Stimulated activated CD4-positive, alpha-beta T cell treated with anti-CD3 and anti-CD28 coated beads, Interleukin-2, amount 100 ng/mL, for 24 hours (primary cell): ENCODE results near the gene CBARP.

Experiments used
- DNase-seq, 2 donors: peaks; one replicate each; pipeline ENCODE4 v3.0.0-alpha.2; 2020

Gene CBARP

GRCh38 chr19:1236576-1236975, 1.2 kb downstream of the CBARP start:
- no peak for DNase-seq

DNA sequence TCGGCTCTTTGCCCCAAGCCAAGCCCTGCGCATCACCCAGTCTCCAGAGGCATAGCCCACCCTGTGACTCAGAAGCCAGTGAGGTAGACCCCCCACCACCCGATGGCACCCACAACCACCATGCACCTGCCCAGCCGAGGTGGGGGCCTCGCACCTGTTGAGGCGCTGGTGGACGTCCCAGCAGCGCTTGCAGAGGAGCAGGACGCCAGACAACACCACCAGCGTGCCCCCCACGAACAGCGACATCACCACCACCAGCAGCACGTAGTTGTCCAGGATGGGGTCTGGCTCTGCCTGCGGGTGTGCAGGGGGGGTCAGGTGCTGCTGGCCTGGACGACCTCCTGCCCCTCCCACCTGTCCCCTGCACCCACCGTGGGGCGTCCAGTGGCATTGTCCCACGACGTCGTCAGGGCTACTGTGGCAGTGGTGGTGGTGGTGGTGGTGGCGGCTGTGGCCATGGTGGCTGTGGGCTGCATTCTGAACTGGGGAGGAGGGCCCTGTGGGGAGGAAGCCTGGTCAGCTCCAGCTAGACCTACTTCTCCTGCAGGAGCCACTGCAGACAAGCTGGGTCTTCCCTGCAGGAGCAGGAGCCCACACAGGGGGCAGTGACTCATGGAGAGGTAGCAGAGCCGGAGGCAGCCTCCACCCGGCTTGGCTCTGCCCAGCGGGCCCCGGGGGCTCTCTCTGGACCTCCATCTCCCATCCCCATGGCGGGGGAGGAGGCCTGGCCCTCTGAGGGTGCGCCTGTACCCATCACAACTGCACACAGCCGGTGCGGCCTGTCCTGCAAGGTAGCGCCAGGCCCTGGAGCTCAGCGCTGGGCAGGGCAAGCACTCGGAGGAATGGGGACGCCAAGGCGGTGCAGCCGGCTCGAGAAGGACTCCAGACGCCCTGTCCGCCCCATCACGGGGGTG, 1.9 kb downstream of the CBARP start:
- no peak for DNase-seq

DNA sequence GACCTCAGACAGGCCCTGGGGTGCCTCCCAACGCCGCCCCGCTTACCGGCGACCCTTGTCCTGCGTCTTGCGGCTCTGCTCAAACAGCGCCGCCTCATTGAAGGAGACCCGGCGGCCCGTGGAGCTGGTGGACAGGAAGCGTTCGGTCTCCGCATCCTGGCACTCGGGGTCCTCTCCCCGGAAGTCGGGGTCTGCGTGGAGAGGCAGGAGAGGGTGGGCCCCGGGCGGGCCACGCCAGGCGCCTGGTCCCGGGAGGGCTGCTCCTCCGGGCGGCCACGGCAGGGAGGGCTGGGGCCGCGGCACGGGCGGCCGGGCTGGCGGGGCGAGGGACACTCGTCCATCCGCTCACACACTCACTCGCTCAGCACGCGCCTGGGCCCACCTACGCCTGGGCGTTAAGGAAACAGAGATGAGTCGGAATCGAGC, 2.8 kb downstream of the CBARP start:
- DNase-seq: no peak

- DNase-seq: no peak
Observed at GRCh38 chr19:1234051-1234954, 3.5 kb downstream of the CBARP start.

DNA sequence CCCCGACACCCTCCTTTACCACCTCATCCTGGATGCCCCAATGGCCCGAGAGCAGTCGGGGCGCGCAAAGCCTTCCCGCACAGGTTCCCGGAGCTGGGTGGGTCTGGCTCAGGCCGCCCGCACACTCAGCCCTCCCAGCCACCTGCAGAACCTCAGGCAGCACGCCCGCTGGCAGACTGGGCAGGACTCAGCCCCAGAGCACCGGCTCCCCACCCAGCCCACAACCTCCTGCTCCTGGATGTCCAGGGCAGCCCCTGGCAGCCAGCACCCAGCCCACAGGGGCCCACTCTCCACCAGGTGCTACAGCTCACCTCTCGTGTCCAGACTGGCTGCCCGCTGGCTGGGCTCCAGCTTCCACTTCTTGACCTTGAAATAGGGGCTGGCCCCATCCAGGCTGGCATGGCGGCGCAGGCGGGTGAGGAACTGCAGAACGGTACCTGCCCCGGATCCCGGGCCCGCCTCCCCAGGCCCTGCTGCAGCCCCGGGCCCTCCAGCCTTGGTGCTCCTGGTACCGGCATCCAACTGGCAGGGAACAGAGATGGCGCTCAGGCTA, 4.6 kb downstream of the CBARP start:
- DNase-seq: no peak

GRCh38 chr19:1232652-1233072, 5.1 kb downstream of the CBARP start:
- DNase-seq: no peak

DNA sequence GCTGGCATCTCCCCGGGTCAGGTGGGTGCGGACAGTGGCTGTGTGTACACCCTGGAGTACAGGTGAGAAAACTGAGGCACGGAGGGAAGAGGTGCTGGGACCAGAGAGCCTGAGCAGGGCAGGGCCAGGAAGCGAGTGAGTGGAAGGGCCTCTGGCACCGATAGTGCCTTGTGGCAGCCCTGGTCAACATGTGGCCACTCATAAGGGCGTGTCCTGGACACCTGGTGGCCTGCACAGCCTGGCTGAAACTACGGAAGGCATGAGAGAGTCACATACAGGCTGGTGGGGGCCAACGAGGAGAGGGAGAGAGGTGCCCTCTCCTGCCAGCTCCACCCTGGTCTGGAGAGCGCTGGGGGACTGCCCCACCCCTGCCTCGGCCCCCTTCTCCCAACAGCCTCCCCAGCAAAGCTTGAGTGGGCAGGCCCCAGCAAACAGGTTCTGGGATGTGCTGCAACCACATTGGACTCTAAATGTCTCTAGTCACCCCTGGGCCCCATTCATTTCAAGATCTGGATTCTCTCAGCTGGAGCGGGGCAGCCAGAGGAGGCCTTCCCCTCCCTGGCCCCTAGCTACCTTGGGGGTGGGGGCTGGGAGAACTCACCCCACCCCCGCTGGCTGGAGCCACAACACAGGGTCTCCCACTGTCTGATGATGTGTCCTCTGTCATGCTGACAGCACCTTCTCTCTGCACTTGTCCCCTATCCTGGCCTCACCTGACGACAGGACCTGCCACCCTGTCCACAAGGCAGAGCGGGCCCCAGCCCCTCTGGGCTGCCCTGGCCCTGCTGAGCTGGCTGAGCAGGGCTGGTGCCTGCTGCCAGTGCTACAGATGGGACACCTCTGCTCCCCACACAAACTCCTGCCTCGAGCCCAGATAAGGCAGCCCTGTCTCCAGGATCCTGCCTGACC, 5.8 kb downstream of the CBARP start:
- DNase-seq: no peak

GRCh38 chr19:1230783-1231489, 6.9 kb downstream of the CBARP start:
- DNase-seq: no peak

- DNase-seq: no peak
Observed at GRCh38 chr19:1229924-1230782, 7.7 kb downstream of the CBARP start.

DNA sequence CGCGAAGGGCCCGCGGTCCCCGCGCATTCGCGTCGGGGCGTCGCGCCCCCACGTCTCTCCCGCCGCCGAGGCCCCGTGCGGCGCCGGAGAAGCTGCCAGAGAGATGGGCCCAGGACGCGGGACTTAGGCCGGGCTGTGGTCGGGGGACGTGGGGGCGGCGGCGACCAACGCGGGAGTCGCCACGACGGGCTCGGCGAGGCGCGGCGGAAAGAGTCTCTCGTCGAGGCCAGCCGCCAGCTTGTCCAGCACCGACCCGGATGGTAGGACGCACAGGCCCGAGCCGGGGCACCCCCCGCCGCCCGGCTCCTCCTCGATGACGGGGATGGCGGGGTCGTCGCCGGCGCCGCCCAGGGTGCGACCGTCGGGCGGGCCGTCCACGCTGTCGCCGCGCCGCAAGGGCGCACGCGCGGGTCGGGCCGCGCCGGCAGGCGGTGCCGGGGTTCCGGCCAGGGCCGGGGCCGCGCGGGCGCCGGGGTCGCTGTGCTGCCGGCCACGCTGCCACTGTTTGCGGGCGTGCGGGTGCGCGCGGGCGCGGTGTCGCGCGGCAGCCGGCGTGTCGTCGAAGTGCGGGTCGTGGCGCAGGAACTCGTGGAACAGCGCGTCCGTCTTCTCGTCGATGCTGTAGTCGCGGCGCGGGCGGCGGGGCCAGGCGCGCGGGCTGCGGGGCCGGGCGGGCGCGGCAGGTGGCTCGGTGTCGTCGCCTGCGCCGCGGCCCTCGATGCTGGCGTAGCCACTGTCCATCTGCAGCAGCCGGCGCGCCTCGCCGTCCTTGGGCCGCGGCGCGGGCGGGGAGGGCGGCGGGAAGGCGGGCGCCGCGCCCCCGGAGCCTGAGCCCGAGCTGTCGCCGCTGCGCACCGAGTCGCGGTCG, 8.5 kb downstream of the CBARP start:
- no peak for DNase-seq

DNA sequence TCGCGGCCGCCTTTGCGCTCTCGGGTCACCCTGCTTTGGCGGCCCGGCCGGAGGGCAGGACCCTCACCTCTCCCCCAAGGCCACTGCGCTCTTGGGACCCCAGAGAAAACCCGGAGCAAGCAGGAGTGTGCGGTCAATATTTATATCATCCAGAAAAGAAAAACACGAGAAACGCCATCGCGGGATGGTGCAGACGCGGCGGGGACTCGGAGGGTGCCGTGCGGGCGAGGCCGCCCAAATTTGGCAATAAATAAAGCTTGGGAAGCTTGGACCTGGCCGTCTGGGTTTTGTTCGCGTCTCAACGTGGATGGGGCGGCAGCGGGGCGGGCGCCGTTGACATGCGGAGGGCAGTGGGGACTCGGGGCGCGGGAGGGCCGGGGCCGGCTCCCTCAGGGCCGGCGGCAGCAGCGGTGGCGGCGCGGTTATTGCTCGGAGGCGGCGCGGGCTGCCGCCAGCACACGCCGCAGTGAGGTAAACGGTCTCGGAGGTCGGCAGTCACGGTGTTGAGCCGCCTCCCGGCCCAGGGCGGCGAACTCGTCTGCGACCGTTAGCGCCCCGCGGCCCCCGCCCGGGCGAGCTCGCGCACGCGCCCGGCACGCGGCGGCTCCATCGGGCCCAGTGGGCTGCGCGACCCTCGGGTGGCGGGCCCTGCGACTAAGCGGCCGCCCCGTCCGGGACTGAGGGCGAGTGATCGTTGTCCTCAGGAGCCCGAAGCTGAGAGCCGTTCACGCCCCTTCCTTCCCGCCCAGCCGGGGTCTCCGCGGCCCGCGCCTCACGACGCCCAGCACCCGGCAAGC, 9.4 kb downstream of the CBARP start:
- DNase-seq: no peak

DNA sequence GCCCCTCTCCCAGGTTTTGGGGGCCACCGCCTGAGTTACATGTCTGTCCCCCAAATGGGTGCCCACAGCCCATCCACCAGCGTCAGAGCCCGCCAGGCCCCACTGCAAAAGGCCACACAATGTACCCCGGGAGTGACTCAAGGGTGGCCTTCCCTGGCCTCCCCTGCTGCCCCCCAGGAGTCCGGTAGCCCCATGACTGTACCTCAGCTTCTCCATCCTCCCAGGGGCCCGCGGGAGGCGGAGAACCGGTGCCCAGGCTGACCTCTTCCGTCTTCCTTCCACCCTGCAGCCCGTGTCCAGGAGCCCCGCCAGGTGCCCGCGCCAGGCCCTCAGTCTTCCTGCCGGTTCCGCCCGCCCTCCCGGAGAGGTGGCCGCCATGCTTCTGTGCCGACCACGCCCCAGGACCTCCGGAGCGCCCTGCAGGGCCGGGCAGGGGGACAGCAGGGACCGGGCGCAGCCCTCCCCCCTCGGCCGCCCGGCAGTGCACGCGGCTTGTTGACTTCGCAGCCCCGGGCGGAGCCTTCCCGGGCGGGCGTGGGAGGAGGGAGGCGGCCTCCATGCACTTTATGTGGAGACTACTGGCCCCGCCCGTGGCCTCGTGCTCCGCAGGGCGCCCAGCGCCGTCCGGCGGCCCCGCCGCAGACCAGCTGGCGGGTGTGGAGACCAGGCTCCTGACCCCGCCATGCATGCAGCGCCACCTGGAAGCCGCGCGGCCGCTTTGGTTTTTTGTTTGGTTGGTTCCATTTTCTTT, 10.3 kb downstream of the CBARP start:
- DNase-seq: no peak

DNA sequence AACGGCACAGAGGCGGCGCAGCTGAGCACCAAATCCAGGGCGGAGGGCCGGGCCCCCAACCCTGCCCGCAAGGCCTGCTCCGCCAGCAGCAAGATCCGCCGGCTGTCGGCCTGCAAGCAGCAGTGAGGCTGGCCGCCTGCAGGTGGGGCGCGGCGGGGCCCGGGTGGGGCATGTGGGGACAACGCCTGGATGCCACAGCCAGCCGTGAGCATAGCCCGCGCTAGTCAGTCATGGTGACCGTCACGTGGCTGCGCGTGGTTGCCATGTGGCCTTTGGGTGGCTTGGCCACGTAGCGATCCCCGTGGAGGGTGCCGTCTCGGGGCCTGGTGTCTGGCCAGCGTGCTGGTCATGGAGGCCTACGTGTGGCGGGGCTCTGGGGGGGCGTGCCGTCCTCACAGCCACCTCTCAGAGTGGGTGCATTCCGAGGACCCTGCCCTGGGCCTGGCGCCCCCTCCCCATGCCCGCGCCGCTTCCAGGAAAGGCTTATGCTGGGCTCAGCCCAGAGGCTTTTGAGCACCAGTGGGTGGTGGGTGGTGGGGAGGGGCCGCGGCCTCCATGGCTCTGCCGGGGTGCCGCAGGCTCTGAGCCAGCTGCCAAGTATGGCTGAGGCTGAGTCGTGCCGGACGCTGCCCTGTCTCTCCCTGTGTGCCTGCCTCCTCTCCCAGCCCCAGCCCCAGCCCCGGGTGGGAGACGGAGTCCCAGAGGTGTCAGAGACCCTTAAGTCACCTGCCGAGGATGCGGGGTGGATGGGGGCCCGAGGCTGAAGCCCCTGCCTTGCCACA, 11.1 kb downstream of the CBARP start:
- no peak for DNase-seq

GRCh38 chr19:1226227-1226518, 11.6 kb downstream of the CBARP start:
- DNase-seq: no peak

- no peak for DNase-seq
Observed at GRCh38 chr19:1225440-1226226, 12.2 kb downstream of the CBARP start.

DNA sequence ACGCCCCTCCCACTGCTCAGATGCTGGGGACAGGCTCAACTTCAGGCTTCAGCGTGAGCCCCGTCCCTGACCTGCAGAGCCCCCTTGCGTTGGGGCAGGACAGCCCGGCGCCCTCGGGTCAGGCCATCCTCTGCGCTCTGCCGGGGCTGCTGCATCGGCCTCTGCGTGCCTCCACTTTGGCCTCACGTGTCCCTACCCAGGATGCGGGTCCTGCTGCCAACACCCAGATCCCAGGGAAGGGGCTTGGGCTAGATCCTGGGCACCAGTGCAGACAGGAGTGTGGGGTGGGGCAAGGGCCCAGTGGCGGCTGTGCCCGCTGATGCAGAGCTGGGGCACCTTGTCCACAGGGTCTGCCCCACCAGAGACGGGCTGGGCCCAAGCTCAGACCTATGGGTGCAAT, 13.0 kb downstream of the CBARP start:
- DNase-seq: no peak
